Measurements from ENCODE around the gene SND1. TPM values are rescaled to one million over a fixed set of nuclear protein-coding genes. Genes with fewer than 3 reads are reported as not detected.

Gene SND1
- total and polyA plus RNA-seq, 2 of the 4 experiments (the other 2 are of a cell fraction) = 154 to 294 TPM

- H3K9ac ChIP-seq (ENCODE audit: low read depth, low read length) = no peak overlapping the region
- no peak overlapping the region for H3K4ac ChIP-seq (ENCODE audit: low read depth, low read length)
- BruUV-seq (replicated peaks) = no TSS peak
- H4K5ac ChIP-seq (ENCODE audit: low read depth, low read length) = no peak overlapping the region
- no peak overlapping the region for H2AK9ac ChIP-seq (replicated peaks; ENCODE audit: low read depth, low read length, poor library complexity)
- peaks cover 22% of the 10 kb centered on the region for H3K9me1 ChIP-seq (ENCODE audit: insufficient read depth, low read length)
- H3K9me3 ChIP-seq (ENCODE audit: control insufficient read depth, insufficient read depth, low read length) = no peaks in the 10 kb centered on the region
- H2BK5ac ChIP-seq (ENCODE audit: low read depth, low read length, poor library complexity, severe bottlenecking) = no peak overlapping the region
- ATAC-seq (ENCODE audit: low read depth) (no peak), DNase-seq (no peak)
- H2BK20ac ChIP-seq (ENCODE audit: low read depth, low read length) = no peak overlapping the region
- no peak overlapping the region for H3K18ac ChIP-seq (ENCODE audit: low read depth, low read length)
- peaks cover 40% of the 10 kb centered on the region for H3K36me3 ChIP-seq (ENCODE audit: control insufficient read depth, insufficient read depth, low read length)
- no peak overlapping the region for H2AK5ac ChIP-seq (ENCODE audit: low read depth, low read length)
- no peak overlapping the region for H3K27ac ChIP-seq (ENCODE audit: insufficient read depth, low read length)
- TF ChIP-seq CEBPB (IDR thresholded peaks at IDR 0.05; ENCODE audit: low read depth, low read length) = no peak
- TF ChIP-seq CTCF (conservative IDR thresholded peaks at IDR 0.05; ENCODE audit: low read depth, low read length) = no peak
- TF ChIP-seq MAFK (IDR thresholded peaks at IDR 0.05; ENCODE audit: low read depth, low read length) = no peak
- no peak for TF ChIP-seq BHLHE40 (IDR thresholded peaks at IDR 0.05; ENCODE audit: low read depth, low read length)
- TF ChIP-seq RCOR1 (IDR thresholded peaks at IDR 0.05; ENCODE audit: insufficient replicate concordance, low read length) = no peak
- no peak for TF ChIP-seq NFE2L2 (IDR thresholded peaks at IDR 0.05; ENCODE audit: low read depth, low read length)
- TF ChIP-seq FOS (IDR thresholded peaks at IDR 0.05; ENCODE audit: low read depth, low read length) = no peak
- no peak for TF ChIP-seq RFX5 (IDR thresholded peaks at IDR 0.05; ENCODE audit: low read depth, low read length)
- TF ChIP-seq MAZ (IDR thresholded peaks at IDR 0.05; ENCODE audit: borderline replicate concordance, low read depth, low read length) = no peak
- no peak for TF ChIP-seq RAD21 (IDR thresholded peaks at IDR 0.05; ENCODE audit: low read length)
- no peak overlapping the region for H4K8ac ChIP-seq (ENCODE audit: low read depth in 2 of 2, low read length in 2 of 2)
- H4K20me1 ChIP-seq (ENCODE audit: insufficient read depth, low read length) = peaks cover 20% of the 10 kb centered on the region
- no peaks in the 10 kb centered on the region for H3K27me3 ChIP-seq (ENCODE audit: control insufficient read depth, insufficient read depth, low read length)
- no CpG with 5 or more reads among the region's 6 CpGs for WGBS, 2 experiments (ENCODE audit: extremely low coverage in 2 of 2, insufficient read length in 1 of 2)
- H2AFZ ChIP-seq (replicated peaks; ENCODE audit: low read length, poor library complexity) = no peak overlapping the region
- in situ Hi-C loops (cut with MboI; ENCODE audit: low sequenced_read_pairs) (loop anchor here (25.0 kb wide), 1 partner anchor 362 kb away; no protein-coding TSS in a partner anchor), dilution Hi-C loops (cut with HindIII; ENCODE audit: low sequenced_read_pairs, unreplicated experiment) (no loop called here), intact Hi-C loops (cut with micrococcal nuclease) (no loop called here)
- peaks cover 0 to 35% of the 10 kb centered on the region in 2 experiments; a peak in 2 of 4 replicates for H3K79me1 ChIP-seq (ENCODE audit: low read depth in 1 of 2, low read length in 2 of 2)
- no peak overlapping the region for H2BK15ac ChIP-seq (ENCODE audit: low read depth, low read length)
- ChIA-PET CTCF (no interaction called here), POLR2A (ENCODE audit: unreplicated experiment) (no interaction called here)
- no peak overlapping the region for H3K14ac ChIP-seq (replicated peaks; ENCODE audit: low read depth, low read length)
- no peak overlapping the region for H3K56ac ChIP-seq (ENCODE audit: extremely low read depth, insufficient read depth, low read length)
- no peak overlapping the region for H3K4me3 ChIP-seq (ENCODE audit: insufficient read depth, low read depth, low read length)
- no peak overlapping the region for H4K91ac ChIP-seq (ENCODE audit: insufficient read depth, low read depth, low read length)
- peaks cover 2% of the 10 kb centered on the region; the same call in 1 of the 2 replicates for H3K4me1 ChIP-seq (ENCODE audit: control insufficient read depth, insufficient read depth, low read length)
- H3K23ac ChIP-seq (ENCODE audit: low read depth, low read length) = no peak overlapping the region
- H2BK120ac ChIP-seq (ENCODE audit: low read depth, low read length) = no peak overlapping the region
- no peak overlapping the region for H3K4me2 ChIP-seq (ENCODE audit: low read depth, low read length)
Measured at GRCh38 chr7:128074736-128075135, 422.7 kb downstream of the SND1 start.
